Activated CD4-positive, alpha-beta T cell treated with anti-CD3 and anti-CD28 coated beads for 36 hours (primary cell): ENCODE measurements around the gene MGAT4A. TPM values are rescaled to one million over a fixed set of nuclear protein-coding genes. Genes with fewer than 3 reads are reported as not detected.

Source experiments
- ATAC-seq: fragments of 200-7000 bp; cut with Tn5 transposase; one replicate; pipeline ENCODE4 v1.10.0; 2021; ENCODE audit warnings: mild to moderate bottlenecking, moderate library complexity
- CTCF ChIA-PET: fragments of 350-600 bp; sonication (Branson Sonifier 250); formaldehyde crosslinking; loops from one replicate; lab custom pipeline; 2021; ENCODE audit warnings: antibody characterized with exemption; lab: Charles Lee
- POLR2A ChIA-PET: fragments of 350-600 bp; sonication (Branson Sonifier 250); formaldehyde crosslinking; loops from one replicate; lab custom pipeline; 2021; ENCODE audit warnings: antibody characterized with exemption, inconsistent platforms; lab: Charles Lee
- DNase-seq: peaks from one replicate; pipeline ENCODE4 v3.0.0-alpha.2; 2020
- H3K27ac Mint-ChIP-seq: one replicate; pipeline ENCODE4 v1.8.0; 2021; ENCODE audit warnings: mixed read lengths
- H3K27me3 Mint-ChIP-seq: one replicate; pipeline ENCODE4 v1.8.0; 2021; ENCODE audit warnings: mixed read lengths
- H3K36me3 Mint-ChIP-seq: one replicate; pipeline ENCODE4 v1.8.0; 2021; ENCODE audit warnings: low read depth, mixed read lengths
- H3K4me1 Mint-ChIP-seq: one replicate; pipeline ENCODE4 v1.8.0; 2021; ENCODE audit warnings: mixed read lengths
- H3K4me3 Mint-ChIP-seq: one replicate; pipeline ENCODE4 v1.8.0; 2021; ENCODE audit warnings: mild to moderate bottlenecking, moderate library complexity, mixed read lengths
- H3K9me3 Mint-ChIP-seq: one replicate; pipeline ENCODE4 v1.8.0; 2021; ENCODE audit warnings: low read depth, mixed read lengths
- intact Hi-C, 2 experiments: fragments of 100-400 bp; cut with DNase I in 1 of 2; cut with micrococcal nuclease in 1 of 2; formaldehyde crosslinking; loops; one replicate each; pipeline versions ENCODE4 v1.14.2 to v1.15.1; 2022 to 2024; cut with DNase I, micrococcal nuclease
- total RNA-seq, 2 experiments: library from RNA; stranded (reverse); gene quantifications; one replicate each; pipeline ENCODE4 v1.2.3, GENCODE V29; 2021

MGAT4A gene
- total RNA-seq, 2 experiments from 2014 or later, result 49.4 to 67.5 TPM

DNA sequence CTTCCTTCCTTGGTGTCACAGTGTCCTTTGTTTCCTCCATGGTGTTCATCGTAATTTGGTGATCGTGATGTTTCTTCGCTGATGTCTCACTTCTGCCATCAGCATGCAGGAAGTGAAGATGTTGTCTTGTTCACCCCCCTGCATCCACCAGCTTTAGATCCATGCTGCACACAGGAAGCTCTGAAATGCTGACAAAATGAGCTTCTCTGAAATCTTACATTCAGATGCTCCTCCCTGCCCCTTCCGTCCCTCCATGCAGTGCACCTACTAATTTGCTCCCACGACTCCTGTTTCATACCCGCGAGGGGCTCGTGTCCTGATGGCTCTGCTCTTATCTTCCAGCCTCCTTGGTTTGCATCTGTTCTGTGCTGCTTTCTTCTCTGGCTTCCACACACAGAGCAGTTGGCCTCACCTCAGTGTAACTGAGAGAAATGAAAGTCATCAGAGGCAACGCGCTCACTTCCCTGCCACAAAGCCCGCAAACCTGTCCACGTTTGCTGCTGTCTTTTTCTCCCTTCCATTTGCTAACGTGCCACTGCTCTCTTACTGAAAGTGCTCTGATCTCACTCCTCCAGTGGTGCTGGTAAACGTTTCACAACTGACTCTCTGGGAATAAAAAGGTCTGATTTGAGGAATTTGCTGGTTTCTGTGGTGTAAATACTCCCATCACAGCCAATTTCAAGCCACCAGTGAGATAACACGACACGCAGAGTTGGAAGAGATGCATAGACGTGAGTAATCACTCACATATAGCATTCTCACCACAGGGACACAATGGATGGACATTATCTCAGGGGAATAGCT, 41.0 kb upstream of the MGAT4A start:
- peaks cover 2% of the 10 kb centered on the region for H3K36me3 Mint-ChIP-seq
- no peaks in the 10 kb centered on the region for H3K9me3 Mint-ChIP-seq
- H3K27me3 Mint-ChIP-seq, result no peaks in the 10 kb centered on the region
- peak overlapping the region; percentile 74 for H3K4me3 Mint-ChIP-seq
- ChIA-PET POLR2A (interaction anchor here (0.5 to 1.7 kb wide), 7 partner anchors 9 to 369 kb away, joined by 3 to 16 read pairs (median 3); partner anchors contain the start of genes C2orf15 and MGAT4A), CTCF (interaction anchor here (0.8 to 2.2 kb wide), 10 partner anchors 12 to 137 kb away, joined by 3 to 11 read pairs (median 4); no protein-coding TSS in a partner anchor)
- ATAC-seq, result peak; percentile 68
- intact Hi-C loops, result loop anchor here (1.0 to 5.0 kb wide), 8 partner anchors 35 to 123 kb away; no protein-coding TSS in a partner anchor
- peaks cover 72% of the 10 kb centered on the region for H3K4me1 Mint-ChIP-seq
- DNase-seq, result peak; percentile 75
- H3K27ac Mint-ChIP-seq, result peak overlapping the region; percentile 95

DNA sequence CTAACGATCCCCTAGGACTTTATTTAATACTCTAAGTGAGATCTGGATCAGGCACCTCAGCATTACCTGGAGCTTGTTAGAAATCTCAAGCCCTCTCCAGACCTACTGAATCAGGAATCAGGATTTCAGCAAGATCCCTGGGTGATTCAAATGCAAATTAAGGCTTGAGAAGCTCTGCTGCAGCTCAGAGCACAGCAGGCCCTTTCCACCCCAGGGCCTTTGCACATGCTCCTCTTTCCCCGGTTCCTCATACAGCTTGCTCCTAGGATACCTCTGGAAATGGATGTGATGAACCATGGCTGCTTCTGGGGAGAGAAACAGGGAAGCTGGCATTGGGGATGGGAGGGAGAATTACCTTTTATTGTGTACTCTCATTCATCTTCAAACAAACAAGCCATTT, 40.3 kb upstream of the MGAT4A start:
- ATAC-seq (no peak), DNase-seq (peak; percentile 31)
- Mint-ChIP-seq H3K9me3 (no peaks in the 10 kb centered on the region), H3K4me3 (peak overlapping the region; percentile 74), H3K4me1 (peaks cover 79% of the 10 kb centered on the region), H3K36me3 (peaks cover 5% of the 10 kb centered on the region), H3K27ac (peak overlapping the region; percentile 95), H3K27me3 (no peaks in the 10 kb centered on the region)
- ChIA-PET POLR2A (interaction anchor here (0.5 to 1.7 kb wide), 7 partner anchors 10 to 370 kb away, joined by 3 to 16 read pairs (median 3); partner anchors contain the start of genes C2orf15 and MGAT4A), CTCF (interaction anchor here (0.8 to 2.2 kb wide), 10 partner anchors 11 to 136 kb away, joined by 3 to 11 read pairs (median 4); no protein-coding TSS in a partner anchor)
- intact Hi-C loops, result loop anchor here (1.0 to 5.0 kb wide), 6 partner anchors 34 to 79 kb away; no protein-coding TSS in a partner anchor

- Mint-ChIP-seq H3K27me3 (no peaks in the 10 kb centered on the region), H3K27ac (peak overlapping the region; percentile 95), H3K4me3 (peak overlapping the region; percentile 74), H3K4me1 (peaks cover 84% of the 10 kb centered on the region), H3K36me3 (peaks cover 7% of the 10 kb centered on the region), H3K9me3 (no peaks in the 10 kb centered on the region)
- ChIA-PET CTCF (interaction anchor here (0.6 to 2.2 kb wide), 3 partner anchors 10 to 1578 kb away, joined by 3 to 7 read pairs (median 3); no protein-coding TSS in a partner anchor), POLR2A (no interaction called here)
- intact Hi-C loops, result loop anchor here (1.0 to 10.0 kb wide), 10 partner anchors 33 to 413 kb away; partner anchors contain the start of genes INPP4A (in 1 of the 2), MITD1 (in 1 of the 2) and MRPL30 (in 1 of the 2)
- DNase-seq (peak; percentile 59), ATAC-seq (no peak)
These were observed 38.9 kb upstream of the MGAT4A start for GRCh38 chr2:98769784-98770183.

- no peak for ATAC-seq
These were observed 38.2 kb upstream of the MGAT4A start for GRCh38 chr2:98769114-98769476.

DNA sequence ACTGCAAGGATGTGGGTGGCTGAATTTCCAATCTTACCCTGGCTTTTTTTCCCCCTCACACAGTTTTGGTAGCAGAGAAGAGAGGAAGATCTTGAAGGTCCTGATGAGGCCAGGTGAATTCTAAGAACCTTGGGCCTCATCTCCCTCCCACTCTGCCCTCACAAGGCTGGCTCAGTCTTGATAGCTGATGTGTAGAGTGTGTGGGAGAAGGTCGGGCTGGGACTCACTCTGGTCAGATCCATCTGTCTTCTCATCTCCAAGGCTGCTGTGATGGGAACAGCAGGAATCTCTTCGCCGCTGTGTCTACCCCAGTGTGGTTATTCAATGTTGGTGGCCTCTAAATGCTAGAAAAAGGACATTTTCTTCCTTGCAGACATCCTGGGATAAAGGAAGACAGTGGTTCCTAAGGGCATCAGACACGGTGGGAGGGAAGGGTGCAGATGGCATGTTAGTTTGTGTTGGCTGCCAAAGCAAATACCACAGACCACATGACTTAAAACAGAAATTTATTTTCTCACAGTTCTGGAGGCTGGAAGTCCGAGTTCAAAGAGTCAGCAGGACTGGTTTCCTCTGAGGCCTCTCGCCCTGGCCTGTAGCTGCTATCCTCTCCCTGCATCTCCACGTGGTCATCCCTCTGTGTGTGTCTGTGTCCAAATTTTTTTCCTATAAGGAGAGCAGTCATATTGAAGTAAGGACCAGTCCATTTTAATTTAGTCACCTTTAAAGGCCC, 37.6 kb upstream of the MGAT4A start:
- CTCF ChIA-PET, result interaction anchor here (0.7 to 2.4 kb wide), 9 partner anchors 9 to 119 kb away, joined by 3 to 6 read pairs (median 3); no protein-coding TSS in a partner anchor
- intact Hi-C loops, result loop anchor here (1.0 to 10.0 kb wide), 6 partner anchors 10 to 414 kb away; partner anchors contain the start of genes MITD1 (in 1 of the 2) and MRPL30 (in 1 of the 2)
- Mint-ChIP-seq H3K36me3 (peaks cover 7% of the 10 kb centered on the region), H3K4me3 (peak overlapping the region; percentile 43), H3K27ac (peak overlapping the region; percentile 87), H3K27me3 (no peaks in the 10 kb centered on the region), H3K4me1 (peaks cover 78% of the 10 kb centered on the region), H3K9me3 (no peaks in the 10 kb centered on the region)
- POLR2A ChIA-PET, result no interaction called here
- peak; percentile 30 for ATAC-seq
- peak; percentile 56 for DNase-seq

More at GRCh38 chr2:98769114-98769476, 38.2 kb upstream of the MGAT4A start:
- Mint-ChIP-seq H3K9me3 (no peaks in the 10 kb centered on the region), H3K4me1 (peaks cover 82% of the 10 kb centered on the region), H3K4me3 (peak overlapping the region; percentile 43), H3K27me3 (no peaks in the 10 kb centered on the region), H3K27ac (peak overlapping the region; percentile 87), H3K36me3 (peaks cover 7% of the 10 kb centered on the region)
- DNase-seq, result no peak
- CTCF ChIA-PET, result interaction anchor here (0.6 kb wide), 1 partner anchor 1579 kb away, joined by 3 read pairs; no protein-coding TSS in a partner anchor
- POLR2A ChIA-PET, result no interaction called here
- intact Hi-C loops, result loop anchor here (2.0 to 10.0 kb wide), 5 partner anchors 54 to 413 kb away; partner anchors contain the start of genes MITD1 (in 1 of the 2) and MRPL30 (in 1 of the 2)

GRCh38 chr2:98764499-98764898, 33.6 kb upstream of the MGAT4A start:
- DNase-seq (no peak), ATAC-seq (no peak)
- H3K4me3 Mint-ChIP-seq, result no peak overlapping the region
- ChIA-PET CTCF (no interaction called here), POLR2A (no interaction called here)
- H3K36me3 Mint-ChIP-seq, result peaks cover 8% of the 10 kb centered on the region
- no peaks in the 10 kb centered on the region for H3K9me3 Mint-ChIP-seq
- H3K4me1 Mint-ChIP-seq, result peaks cover 69% of the 10 kb centered on the region
- H3K27me3 Mint-ChIP-seq, result no peaks in the 10 kb centered on the region
- intact Hi-C loops, result loop anchor here (5.0 to 10.0 kb wide), 2 partner anchors 300 to 307 kb away; no protein-coding TSS in a partner anchor
- no peak overlapping the region for H3K27ac Mint-ChIP-seq

GRCh38 chr2:98763209-98763951, 32.4 kb upstream of the MGAT4A start:
- H3K27me3 Mint-ChIP-seq, result no peaks in the 10 kb centered on the region
- no peak overlapping the region for H3K27ac Mint-ChIP-seq
- ChIA-PET CTCF (interaction anchor here (0.5 to 0.8 kb wide), 2 partner anchors 43 to 74 kb away, joined by 3 read pairs; no protein-coding TSS in a partner anchor), POLR2A (no interaction called here)
- no peak overlapping the region for H3K4me3 Mint-ChIP-seq
- DNase-seq (no peak), ATAC-seq (no peak)
- H3K36me3 Mint-ChIP-seq, result peaks cover 8% of the 10 kb centered on the region
- intact Hi-C loops, result loop anchor here (5.0 to 10.0 kb wide), 2 partner anchors 299 to 306 kb away; no protein-coding TSS in a partner anchor
- peaks cover 65% of the 10 kb centered on the region for H3K4me1 Mint-ChIP-seq
- H3K9me3 Mint-ChIP-seq, result no peaks in the 10 kb centered on the region

- Mint-ChIP-seq H3K4me1 (peaks cover 65% of the 10 kb centered on the region), H3K36me3 (peaks cover 9% of the 10 kb centered on the region), H3K27me3 (no peaks in the 10 kb centered on the region), H3K9me3 (no peaks in the 10 kb centered on the region), H3K27ac (peak overlapping the region; percentile 85), H3K4me3 (no peak overlapping the region)
- no peak for DNase-seq
- ATAC-seq, result no peak
- ChIA-PET CTCF (interaction anchor here (0.9 to 1.2 kb wide), 2 partner anchors 11 to 31 kb away, joined by 3 to 7 read pairs; partner anchors contain the start of gene MGAT4A), POLR2A (interaction anchor here (1.0 to 1.1 kb wide), 2 partner anchors 10 to 32 kb away, joined by 3 read pairs; no protein-coding TSS in a partner anchor)
- intact Hi-C loops, result loop anchor here (2.0 to 10.0 kb wide), 3 partner anchors 25 to 305 kb away; no protein-coding TSS in a partner anchor
These were observed 31.0 kb upstream of the MGAT4A start for GRCh38 chr2:98761909-98762308.

GRCh38 chr2:98761267-98761781, 30.4 kb upstream of the MGAT4A start:
- peaks cover 6% of the 10 kb centered on the region for H3K36me3 Mint-ChIP-seq
- intact Hi-C loops, result loop anchor here (2.0 to 10.0 kb wide), 3 partner anchors 25 to 304 kb away; no protein-coding TSS in a partner anchor
- peak; percentile 88 for ATAC-seq
- H3K4me1 Mint-ChIP-seq, result peaks cover 59% of the 10 kb centered on the region
- no peaks in the 10 kb centered on the region for H3K9me3 Mint-ChIP-seq
- CTCF ChIA-PET, result interaction anchor here (0.9 to 1.2 kb wide), 2 partner anchors 11 to 30 kb away, joined by 3 to 7 read pairs; partner anchors contain the start of gene MGAT4A
- POLR2A ChIA-PET, result interaction anchor here (0.6 to 1.1 kb wide), 4 partner anchors 10 to 191 kb away, joined by 3 to 6 read pairs (median 3); no protein-coding TSS in a partner anchor
- H3K27me3 Mint-ChIP-seq, result no peaks in the 10 kb centered on the region
- H3K4me3 Mint-ChIP-seq, result peak overlapping the region; percentile 51
- H3K27ac Mint-ChIP-seq, result peak overlapping the region; percentile 85
- peak; percentile 91 for DNase-seq
